Type B pancreatic cell (in vitro differentiated cells): ENCODE results near the gene PASK. TPM values are rescaled to one million over a fixed set of nuclear protein-coding genes. Genes with fewer than 3 reads are reported as not detected.

Source experiments
- DNase-seq: peaks from one replicate; pipeline ENCODE4 v3.0.0; 2021; ENCODE audit warnings: mixed read lengths; ENCODE audit not compliant: unreplicated experiment; ENCODE audit errors: extremely low spot score
- H3K27ac Mint-ChIP-seq: 2 replicates; pipeline ENCODE4 v1.8.0; 2021; ENCODE audit warnings: mild to moderate bottlenecking, mixed read lengths
- H3K27me3 Mint-ChIP-seq: 2 replicates; pipeline ENCODE4 v1.8.0; 2021; ENCODE audit warnings: mixed read lengths
- H3K36me3 Mint-ChIP-seq: 2 replicates; pipeline ENCODE4 v1.8.0; 2021; ENCODE audit warnings: mixed read lengths
- H3K4me1 Mint-ChIP-seq: one replicate; pipeline ENCODE4 v1.8.0; 2021; ENCODE audit warnings: mixed read lengths; ENCODE audit not compliant: unreplicated experiment
- H3K4me3 Mint-ChIP-seq: 2 replicates; pipeline ENCODE4 v1.8.0; 2021; ENCODE audit warnings: mild to moderate bottlenecking, mixed read lengths
- H3K9me3 Mint-ChIP-seq: 2 replicates; pipeline ENCODE4 v1.8.0; 2021; ENCODE audit warnings: mixed read lengths
- CTCF ChIP-seq: fragments of 200-600 bp; sonication (generic); conservative IDR thresholded peaks from 2 replicates; pipeline ENCODE4 v1.5.0; 2021; ENCODE audit warnings: antibody characterized with exemption, mild to moderate bottlenecking
- total RNA-seq: library from RNA; stranded (reverse); gene quantifications from 2 replicates; pipeline ENCODE4 v1.2.1, GENCODE V29; 2021; ENCODE audit warnings: low replicate concordance

PASK gene
- total RNA-seq, 1 donor from 2014 or later: 50.9 TPM

GRCh38 chr2:241150660-241151530, 1.6 kb upstream of the PASK start:
- Mint-ChIP-seq H3K27me3 (no peaks in the 10 kb centered on the region), H3K4me1 (peaks cover 19% of the 10 kb centered on the region), H3K27ac (peak overlapping the region; percentile 97), H3K4me3 (peak overlapping the region; percentile 96), H3K36me3 (no peaks in the 10 kb centered on the region), H3K9me3 (no peaks in the 10 kb centered on the region)
- no peak for TF ChIP-seq CTCF
- no peak for DNase-seq

- peaks cover 19% of the 10 kb centered on the region for H3K4me1 Mint-ChIP-seq
Observed at GRCh38 chr2:241149925-241150659, 820 bp upstream of the PASK start, which contains the start of gene PPP1R7. PPP1R7 (plus strand) TSS chr2:241150467; CDS start chr2:241150496, 29 bp downstream.

GRCh38 chr2:241149675-241149924, 328 bp upstream of the PASK start:
- Mint-ChIP-seq H3K27ac (peak overlapping the region; percentile 97), H3K4me3 (peak overlapping the region; percentile 96)

More at GRCh38 chr2:241149925-241150659, 820 bp upstream of the PASK start, which contains the start of gene PPP1R7:
- Mint-ChIP-seq H3K27ac (peak within 1 kb of the TSS; percentile 97), H3K9me3 (no peaks in the 10 kb centered on the region), H3K36me3 (no peaks in the 10 kb centered on the region), H3K27me3 (no peaks in the 10 kb centered on the region), H3K4me3 (peak within 1 kb of the TSS; percentile 96)
- peak; percentile 94 for DNase-seq
- no peak for TF ChIP-seq CTCF

GRCh38 chr2:241148239-241148638, 1.0 kb downstream of the PASK start:
- Mint-ChIP-seq H3K36me3 (no peaks in the 10 kb centered on the region), H3K4me1 (peaks cover 19% of the 10 kb centered on the region), H3K9me3 (no peaks in the 10 kb centered on the region), H3K4me3 (peak overlapping the region; percentile 96), H3K27ac (peak overlapping the region; percentile 77), H3K27me3 (no peaks in the 10 kb centered on the region)
- DNase-seq: no peak
- no peak for TF ChIP-seq CTCF

More at GRCh38 chr2:241149675-241149924, 328 bp upstream of the PASK start:
- no peak for TF ChIP-seq CTCF
- Mint-ChIP-seq H3K9me3 (no peaks in the 10 kb centered on the region), H3K4me1 (peaks cover 19% of the 10 kb centered on the region), H3K27me3 (no peaks in the 10 kb centered on the region), H3K36me3 (no peaks in the 10 kb centered on the region)
- no peak for DNase-seq

GRCh38 chr2:241147336-241147735, 1.9 kb downstream of the PASK start:
- peaks cover under 1% of the 10 kb centered on the region for H3K36me3 Mint-ChIP-seq
- no peaks in the 10 kb centered on the region for H3K9me3 Mint-ChIP-seq
- no peak for TF ChIP-seq CTCF
- DNase-seq: no peak
- no peak overlapping the region for H3K27ac Mint-ChIP-seq
- H3K4me3 Mint-ChIP-seq: no peak overlapping the region
- H3K27me3 Mint-ChIP-seq: no peaks in the 10 kb centered on the region
- peaks cover 19% of the 10 kb centered on the region for H3K4me1 Mint-ChIP-seq
